Skin epidermis (tissue), 12 donors: ENCODE data around the gene HHIP.

Source experiments
- H3K27ac ChIP-seq, 21 experiments: fragments of 200-600 bp; sonication (generic) in 11 of 21; one replicate each; pipeline ENCODE4 v1.5.0; 2020; ENCODE audit warnings: mild to moderate bottlenecking in 3 of 21, inconsistent platforms in 2 of 21, moderate library complexity in 2 of 21
- H3K4me3 ChIP-seq, 7 experiments: fragments of 200-600 bp; sonication (generic) in 2 of 7; one replicate each; pipeline ENCODE4 v1.5.0; 2020; ENCODE audit warnings: inconsistent platforms in 2 of 7, mild to moderate bottlenecking in 2 of 7, moderate library complexity in 1 of 7

Gene HHIP, protein sequence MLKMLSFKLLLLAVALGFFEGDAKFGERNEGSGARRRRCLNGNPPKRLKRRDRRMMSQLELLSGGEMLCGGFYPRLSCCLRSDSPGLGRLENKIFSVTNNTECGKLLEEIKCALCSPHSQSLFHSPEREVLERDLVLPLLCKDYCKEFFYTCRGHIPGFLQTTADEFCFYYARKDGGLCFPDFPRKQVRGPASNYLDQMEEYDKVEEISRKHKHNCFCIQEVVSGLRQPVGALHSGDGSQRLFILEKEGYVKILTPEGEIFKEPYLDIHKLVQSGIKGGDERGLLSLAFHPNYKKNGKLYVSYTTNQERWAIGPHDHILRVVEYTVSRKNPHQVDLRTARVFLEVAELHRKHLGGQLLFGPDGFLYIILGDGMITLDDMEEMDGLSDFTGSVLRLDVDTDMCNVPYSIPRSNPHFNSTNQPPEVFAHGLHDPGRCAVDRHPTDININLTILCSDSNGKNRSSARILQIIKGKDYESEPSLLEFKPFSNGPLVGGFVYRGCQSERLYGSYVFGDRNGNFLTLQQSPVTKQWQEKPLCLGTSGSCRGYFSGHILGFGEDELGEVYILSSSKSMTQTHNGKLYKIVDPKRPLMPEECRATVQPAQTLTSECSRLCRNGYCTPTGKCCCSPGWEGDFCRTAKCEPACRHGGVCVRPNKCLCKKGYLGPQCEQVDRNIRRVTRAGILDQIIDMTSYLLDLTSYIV

DNA sequence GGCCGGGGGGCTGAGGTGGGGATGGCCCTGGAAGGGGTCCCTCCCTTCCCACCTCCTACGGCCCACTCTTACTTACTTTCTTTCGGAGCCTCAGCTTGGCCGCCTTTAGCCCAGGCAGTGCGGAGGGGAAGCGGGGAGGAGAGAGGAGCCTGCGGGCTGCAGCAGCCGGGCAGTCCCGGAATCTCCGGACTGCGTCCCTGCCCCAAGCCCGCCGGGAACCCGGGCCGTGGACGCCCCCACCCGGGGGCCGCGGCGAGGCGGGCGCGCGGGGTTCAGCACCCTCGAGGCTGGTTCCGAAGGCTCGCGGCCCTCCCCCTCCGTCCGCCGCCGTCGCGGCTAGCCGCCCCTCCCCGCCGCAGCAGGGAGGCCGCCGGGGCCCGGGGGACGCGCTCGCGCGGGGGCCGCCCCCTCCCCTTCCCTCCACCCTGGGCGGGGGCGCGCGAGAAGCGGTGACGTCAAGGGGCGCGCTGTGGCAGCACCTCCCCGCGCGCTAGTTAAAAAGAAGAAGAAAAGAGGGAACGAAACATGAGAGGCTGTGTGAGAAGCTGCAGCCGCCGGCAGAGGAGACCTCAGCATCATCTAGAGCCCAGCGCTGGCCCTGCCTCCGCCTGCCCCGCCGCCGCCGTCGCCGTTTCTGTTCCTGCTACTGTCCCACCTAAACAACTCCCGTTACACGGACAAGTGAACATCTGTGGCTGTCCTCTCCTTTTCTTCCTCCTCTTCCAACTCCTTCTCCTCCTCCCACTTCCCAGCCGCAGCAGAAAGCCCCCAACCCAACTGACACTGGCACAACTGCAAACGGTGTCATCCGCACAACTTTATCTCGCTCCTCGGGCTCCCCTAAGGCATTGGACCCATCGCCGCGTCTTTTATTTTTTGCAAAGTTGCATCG, at the start of gene HHIP:
Gene HHIP, plus strand, starts transcription at position 526 of the 892 bp plus-strand sequence. CDS start 520 bp downstream, outside the sequence.
- H3K27ac ChIP-seq, result peak within 1 kb of the TSS in 1 of 21 experiments; percentile 23

DNA sequence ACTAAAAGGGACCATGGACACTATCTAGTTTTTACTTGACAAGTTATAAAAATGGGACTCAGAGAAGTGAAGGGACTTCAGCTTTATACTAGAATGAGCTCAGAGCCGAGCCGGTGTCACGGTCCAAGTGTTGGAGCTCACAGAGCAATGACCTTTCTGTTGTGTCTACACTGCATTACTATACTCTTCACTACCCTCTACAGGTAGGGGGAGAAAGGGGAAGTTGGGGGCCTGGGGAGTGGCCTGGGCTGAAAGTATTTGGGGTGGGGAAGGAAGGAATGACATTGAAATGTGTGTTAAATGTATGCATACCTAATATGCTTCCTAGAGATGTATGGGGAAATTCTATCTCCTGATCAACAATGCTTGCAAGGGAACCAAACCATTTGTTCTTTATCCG, 48.8 kb upstream of the HHIP start:
- Histone ChIP-seq H3K27ac (no peak overlapping the region), H3K4me3 (no peak overlapping the region)

More for the DNA sequence above, at the start of gene HHIP:
- H3K4me3 ChIP-seq, result peak within 1 kb of the TSS; percentile 3 to 47 (median 31)

DNA sequence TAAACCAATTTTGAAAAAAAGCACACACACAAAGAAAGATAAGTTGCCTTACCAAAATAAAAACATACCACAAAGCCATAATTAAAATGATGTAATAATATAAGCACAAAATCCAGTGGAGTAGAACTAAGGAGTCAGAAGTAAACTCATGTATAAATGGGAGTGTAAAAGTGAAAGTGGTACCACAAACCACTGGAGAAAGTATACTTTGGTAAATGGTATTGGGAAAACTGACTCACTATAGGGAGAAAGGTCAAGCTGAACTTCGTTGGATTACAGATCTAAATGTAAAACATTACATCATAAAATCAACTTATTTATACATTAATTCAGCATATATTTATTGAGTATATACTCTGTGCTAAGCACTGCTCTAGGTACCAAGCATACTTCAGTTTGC, 46.3 kb upstream of the HHIP start:
- H3K4me3 ChIP-seq, result no peak overlapping the region

DNA sequence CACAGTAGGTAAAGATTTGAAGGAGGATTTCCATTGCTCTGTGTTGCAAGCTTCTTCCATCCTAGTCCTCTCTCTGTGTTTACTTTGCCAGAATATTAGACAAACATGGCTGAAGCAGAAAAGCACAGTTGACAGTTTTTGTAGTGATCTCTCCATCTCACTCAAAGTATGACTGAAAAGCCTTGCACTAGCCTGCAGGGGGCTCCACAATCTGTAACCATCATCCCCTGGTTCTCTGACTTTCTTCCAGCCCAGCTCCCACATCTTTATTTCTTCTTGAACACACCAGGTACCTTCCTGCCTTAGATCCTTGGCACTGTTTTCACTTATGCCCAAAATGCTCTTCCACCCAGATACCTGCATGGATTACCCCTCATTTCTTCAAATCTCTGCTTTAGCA, 34.1 kb upstream of the HHIP start:
- H3K4me3 ChIP-seq, result no peak overlapping the region
- no peak overlapping the region for H3K27ac ChIP-seq

More for the DNA sequence above, 46.3 kb upstream of the HHIP start:
- H3K27ac ChIP-seq, result no peak overlapping the region

DNA sequence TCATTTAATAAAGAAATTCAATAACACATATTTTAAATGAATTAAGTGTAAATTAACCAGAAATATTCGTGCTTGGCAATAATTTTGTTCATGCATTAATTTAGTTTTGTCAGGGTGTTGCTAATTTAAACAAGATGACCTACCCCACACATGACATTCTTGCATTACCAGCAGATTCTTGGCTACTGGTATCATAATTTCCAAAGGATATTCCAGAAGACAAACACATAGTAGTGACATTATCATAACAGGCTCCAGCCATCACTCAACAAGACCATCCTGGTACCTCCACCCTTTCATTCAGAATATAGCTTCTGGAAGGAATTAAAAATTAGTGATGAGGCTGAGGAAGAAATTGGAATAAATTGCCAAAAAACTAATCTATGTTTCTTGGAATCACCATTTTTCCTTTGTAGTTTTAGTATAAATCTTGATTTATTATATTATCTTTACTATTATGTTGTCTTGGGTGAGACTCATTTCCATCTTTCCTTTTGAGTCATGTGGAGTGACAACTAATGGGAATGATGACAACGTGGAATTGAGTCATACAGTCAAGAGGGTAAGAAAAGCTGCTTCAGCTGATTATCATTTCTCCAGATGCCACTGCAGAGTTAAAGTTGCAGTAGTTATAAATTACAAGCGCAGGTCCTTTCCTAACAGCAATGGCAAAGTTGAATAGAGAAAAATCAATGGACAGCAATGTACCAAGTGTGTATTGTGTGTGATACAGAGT, 30.9 kb upstream of the HHIP start:
- Histone ChIP-seq H3K4me3 (no peak overlapping the region), H3K27ac (no peak overlapping the region)

DNA sequence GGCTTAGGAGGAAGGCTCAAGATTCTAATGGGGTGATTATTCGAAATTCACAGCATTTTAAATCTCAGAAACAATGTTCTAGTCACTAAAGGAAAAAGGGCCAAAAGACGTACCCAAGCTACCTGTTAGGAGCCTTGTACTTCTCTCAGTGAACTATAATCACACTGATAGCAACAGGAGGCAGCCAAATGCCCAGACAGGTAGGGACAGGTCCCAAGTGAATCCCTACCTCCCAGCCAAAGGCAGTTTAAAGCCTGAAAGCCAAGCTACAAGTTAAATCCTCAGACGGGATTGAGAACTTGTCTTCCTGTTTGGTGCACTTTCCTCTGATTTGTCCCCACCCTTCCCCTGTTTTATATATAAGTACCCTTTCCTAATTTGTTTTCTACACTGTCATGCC, 24.3 kb upstream of the HHIP start:
- no peak overlapping the region for H3K4me3 ChIP-seq
- H3K27ac ChIP-seq, result no peak overlapping the region

DNA sequence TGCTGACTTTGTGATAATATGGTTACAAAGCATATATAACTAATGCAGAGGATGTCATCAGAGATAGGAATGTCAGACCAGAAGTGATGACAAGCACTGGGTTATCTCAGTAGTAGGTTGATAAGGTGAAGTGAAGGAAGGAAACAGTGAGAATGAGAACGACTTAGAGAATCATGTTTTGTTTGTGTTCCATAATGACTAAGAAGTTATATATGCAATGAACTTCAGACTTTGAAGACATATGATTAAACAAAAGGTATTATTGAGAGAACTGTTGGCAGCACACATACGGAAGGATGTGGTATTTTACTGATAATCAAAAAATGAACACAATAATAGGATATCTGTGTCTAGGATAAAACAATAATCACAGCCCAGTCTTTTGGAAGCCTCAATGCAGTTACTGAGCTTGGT, 18.3 kb upstream of the HHIP start:
- no peak overlapping the region for H3K27ac ChIP-seq
- H3K4me3 ChIP-seq, result no peak overlapping the region

DNA sequence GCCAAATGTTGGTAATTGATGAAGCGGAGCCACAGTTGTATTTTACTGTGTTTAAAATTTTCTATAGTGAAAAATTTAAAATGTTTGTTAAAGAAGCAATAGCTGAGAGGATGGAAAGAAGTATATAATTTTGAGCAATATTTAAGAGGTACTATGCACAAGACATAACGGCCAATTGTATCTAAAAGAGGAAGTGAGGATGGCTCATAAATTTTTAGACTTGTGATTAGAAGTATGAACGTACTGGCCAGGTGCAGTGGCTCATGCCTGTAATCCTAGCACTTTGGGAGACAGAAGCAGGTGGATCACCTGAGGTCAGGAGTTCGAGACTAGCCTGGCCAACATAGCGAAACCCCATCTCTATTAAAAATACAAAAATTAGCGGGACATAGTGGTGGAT, 12.7 kb upstream of the HHIP start:
- Histone ChIP-seq H3K27ac (no peak overlapping the region), H3K4me3 (no peak overlapping the region)

DNA sequence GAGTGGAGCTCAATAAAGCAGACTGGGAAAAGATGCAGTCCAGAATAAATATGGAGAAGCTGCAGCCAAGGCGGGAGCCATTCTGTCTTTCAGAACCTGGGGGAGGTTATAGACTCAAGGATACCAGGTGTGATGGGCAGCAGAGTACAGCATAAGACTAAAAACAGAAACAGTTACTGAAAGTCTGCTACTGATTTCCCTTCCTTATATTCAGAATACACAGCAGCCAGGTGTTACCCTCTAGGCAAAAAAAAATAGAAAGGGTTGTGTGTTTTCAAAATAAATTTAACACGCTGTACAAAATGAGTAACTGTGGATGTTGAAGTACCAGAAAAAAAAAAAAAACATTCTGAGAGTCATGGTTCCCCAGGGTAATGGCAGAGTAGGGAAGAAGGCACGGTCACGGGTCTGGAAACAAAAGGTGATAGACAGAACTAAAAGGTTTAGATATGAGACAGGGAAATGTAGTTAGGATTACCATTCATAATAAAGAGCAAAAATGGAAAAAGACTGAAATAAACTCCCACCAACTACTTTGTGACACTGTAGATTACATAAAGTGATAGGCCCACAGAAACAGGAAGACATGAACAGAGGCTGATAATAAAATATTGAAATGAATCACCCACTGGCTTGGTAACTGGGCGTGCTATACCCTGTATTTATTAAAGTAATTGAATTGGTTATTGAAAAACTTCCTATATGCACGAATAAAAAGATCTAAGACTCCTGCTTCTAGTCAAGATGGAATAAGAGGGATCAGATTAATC, 10.8 kb upstream of the HHIP start:
- Histone ChIP-seq H3K4me3 (no peak overlapping the region), H3K27ac (no peak overlapping the region)

DNA sequence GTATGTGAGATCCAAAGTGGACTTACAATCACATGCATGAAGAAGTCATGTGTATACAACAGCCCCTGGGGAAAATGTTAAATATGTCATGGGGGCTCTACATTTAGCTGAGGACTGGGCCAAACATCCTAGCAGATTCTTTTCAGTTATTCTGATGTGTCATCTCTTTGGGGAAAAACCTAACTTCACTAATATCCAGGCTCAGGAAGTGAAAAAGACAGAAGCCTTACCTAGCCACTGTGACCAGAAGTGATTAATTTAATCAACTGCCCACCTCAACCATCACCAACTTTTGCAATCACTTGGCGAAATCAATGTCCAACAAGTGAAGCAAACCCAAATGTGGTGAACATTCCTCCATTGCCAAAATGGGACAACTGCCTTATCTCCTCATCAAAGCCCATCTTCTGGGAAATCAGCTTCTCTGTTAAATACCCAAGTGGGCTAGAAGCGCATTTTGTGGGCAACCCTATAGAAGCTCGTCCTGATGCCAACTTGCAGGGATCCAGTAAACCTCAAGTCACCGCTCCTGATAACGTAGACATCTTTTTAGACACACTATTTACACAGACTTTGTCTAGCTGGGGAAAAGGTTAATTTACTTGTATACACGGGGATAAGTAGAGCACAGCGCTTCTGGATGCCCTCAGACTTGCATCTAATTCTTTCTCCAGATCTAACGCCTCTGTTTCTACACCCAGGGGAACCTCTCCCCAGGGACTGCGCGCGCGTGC, 1.4 kb upstream of the HHIP start:
- Histone ChIP-seq H3K4me3 (no peak overlapping the region), H3K27ac (no peak overlapping the region)

DNA sequence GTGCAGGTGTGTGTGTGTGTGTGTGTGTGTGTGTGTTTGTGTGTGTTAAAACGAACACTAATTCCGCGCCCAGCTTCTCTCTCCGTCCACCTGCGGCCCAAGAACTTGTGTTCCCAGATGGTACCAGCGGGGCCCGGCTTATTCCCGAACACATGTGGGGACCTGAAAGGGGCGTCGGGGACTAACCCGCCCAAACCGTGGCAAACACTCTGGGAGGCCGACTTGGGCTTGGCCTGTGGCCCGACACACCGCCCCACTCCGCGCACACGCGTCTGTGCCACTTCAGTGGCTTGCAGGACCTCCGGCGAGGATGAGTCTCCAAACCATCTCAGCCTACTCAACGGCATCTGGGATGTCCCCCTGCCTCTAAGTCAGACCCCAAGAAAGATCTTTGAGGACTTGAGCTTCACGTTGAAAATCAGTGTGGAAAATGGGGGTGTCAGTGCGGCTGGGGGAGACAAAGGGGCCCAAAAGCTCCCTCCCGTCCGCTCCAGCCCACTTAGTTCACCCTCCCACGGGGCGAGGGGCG, 790 bp upstream of the HHIP start:
- peak overlapping the region in 6 of 7 experiments; percentile 5 to 47 (median 34) for H3K4me3 ChIP-seq
- H3K27ac ChIP-seq, result peak overlapping the region in 1 of 21 experiments; percentile 23

DNA sequence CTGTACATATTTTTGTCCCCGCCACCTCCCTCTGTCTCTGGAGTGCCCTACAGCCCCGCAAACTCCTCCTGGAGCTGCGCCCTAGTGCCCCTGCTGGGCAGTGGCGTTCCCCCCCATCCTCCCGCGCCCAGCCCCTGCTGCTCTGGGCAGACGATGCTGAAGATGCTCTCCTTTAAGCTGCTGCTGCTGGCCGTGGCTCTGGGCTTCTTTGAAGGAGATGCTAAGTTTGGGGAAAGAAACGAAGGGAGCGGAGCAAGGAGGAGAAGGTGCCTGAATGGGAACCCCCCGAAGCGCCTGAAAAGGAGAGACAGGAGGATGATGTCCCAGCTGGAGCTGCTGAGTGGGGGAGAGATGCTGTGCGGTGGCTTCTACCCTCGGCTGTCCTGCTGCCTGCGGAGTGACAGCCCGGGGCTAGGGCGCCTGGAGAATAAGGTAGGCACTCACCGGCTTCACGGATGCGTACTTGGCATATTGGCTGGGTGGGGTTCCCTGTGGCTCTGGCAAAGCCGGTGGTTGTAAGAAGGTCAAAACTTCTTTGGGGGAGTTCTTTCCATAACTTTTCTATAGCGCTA, 653 bp downstream of the HHIP start:
- Histone ChIP-seq H3K27ac (no peak overlapping the region), H3K4me3 (peak overlapping the region in 5 of 7 experiments; percentile 6 to 47 (median 37))

DNA sequence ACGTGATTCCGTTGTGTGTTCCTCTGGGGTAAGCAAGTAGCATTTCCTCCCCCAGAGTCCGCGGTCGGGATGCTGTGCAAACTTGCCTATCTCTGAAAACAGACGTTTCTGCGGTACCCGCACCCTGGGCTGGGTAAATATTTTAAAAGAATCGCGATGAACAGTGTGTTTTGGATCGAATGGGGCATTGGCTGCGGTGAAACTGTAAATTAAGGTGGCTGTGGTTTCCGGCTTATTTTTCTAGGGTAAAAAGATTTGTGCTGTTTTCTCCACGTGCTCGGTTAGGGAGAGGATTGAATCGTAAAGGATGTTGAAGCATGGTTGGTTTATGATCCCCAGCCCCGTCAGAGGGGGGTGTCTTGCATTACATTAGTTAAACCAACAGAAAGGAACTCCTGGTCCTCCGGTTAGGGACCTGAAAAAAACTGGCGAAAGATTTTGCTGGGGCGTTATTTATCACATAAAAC, 1.2 kb downstream of the HHIP start:
- Histone ChIP-seq H3K4me3 (peak overlapping the region in 1 of 7 experiments; percentile 45), H3K27ac (no peak overlapping the region)

DNA sequence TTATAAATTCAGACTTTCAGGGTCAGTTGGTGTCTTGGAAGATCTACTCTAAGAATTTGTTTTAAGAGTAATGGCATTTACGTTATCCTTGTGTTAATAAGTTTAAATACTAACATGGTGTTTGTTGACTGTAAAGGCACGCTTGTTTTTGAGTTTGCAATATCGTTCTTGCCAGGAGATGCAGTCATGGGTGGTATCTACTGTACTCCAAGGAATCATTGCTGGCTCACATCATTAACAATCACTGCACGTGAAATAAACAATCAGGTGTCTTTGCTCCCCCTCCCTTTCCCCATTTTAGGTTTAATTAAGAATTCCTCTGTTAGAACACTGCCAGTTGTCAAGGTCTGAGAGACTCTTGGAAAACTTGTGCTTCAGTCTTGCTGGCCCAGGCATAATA, 1.6 kb downstream of the HHIP start:
- H3K27ac ChIP-seq, result no peak overlapping the region
- no peak overlapping the region for H3K4me3 ChIP-seq

DNA sequence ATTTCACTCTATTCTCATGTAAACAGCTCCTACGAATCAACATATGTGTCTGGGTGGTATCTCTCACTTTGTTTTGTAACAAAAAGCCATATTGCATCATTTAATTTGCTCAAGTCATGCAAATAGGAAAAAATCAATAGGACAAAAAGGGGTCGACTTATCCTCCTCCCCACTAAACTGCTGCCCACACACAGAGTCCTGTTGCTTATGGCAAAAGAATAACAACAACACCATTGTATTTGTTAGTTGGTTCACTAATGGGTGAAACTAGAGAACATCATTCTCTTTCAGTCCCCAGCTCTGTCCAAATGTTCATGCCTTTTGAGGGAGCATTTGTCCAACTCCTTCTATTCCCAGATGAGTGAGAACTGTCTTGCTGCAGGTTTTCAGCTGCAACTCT, 2.1 kb downstream of the HHIP start:
- no peak overlapping the region for H3K4me3 ChIP-seq

DNA sequence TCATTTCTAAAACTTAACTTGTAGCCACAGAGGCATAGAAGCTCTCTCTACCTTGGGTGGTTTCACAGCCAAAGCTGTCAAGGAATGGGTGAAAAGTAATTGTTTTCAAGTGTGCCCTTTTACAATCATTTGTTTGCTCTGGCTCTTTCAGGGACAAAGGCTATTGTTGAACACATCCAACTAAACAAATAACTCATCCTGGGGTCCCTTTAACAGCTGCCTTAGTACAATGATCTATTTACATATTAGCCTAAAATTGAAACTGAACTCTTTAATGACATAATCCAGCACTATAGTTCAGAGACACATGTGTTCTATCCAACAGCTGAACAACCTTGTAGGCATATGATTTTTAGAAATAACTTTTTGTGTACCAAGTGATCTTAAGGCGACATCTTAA, 3.7 kb downstream of the HHIP start:
- Histone ChIP-seq H3K4me3 (no peak overlapping the region), H3K27ac (no peak overlapping the region)

More for the DNA sequence above, 2.1 kb downstream of the HHIP start:
- no peak overlapping the region for H3K27ac ChIP-seq

DNA sequence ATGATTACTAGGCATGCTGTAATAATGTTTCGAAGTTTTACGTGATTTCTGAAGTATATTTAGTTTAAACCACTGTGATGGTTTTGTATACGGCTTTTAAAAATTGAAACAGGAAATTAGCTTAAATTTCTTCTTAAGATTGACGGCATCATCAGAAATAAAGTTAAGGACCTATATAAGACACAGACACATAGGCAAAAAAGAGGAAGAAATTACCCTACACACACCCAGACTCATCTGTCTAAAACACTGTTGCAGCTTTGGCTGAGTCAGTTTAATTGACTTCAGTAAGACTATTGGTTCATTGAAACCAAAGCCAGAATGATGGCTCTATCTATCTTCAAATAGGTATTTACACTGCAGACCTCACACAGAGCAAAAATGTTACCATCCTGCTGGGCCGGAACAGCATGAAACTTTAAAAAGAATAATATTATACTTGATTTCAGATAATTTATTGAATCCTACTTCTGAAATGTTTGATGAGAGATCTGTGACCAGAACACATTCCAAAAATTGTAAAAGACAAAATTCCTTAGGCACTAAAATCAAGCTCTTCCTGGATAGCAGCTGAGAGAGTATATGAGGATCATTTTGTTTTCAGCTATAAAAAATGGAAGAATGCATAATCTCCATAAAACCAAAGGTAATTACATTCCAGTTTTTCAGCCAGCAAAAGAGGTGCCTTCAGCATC, 4.5 kb downstream of the HHIP start:
- H3K4me3 ChIP-seq, result no peak overlapping the region
- H3K27ac ChIP-seq, result no peak overlapping the region
